DND-41 (cell line): ENCODE measurements around the gene JUNB.

ENCODE experiments used
- EZH2 ChIP-seq: IDR thresholded peaks from 3 replicates; pipeline ENCODE4 v1.6.1; 2012; ENCODE audit warnings: borderline replicate concordance, low read depth, mild to moderate bottlenecking, moderate library complexity, low read length, inconsistent platforms; ENCODE audit not compliant: severe bottlenecking
- TF ChIP-seq, protein P1 (sequence below): IDR thresholded peaks from 2 replicates; pipeline ENCODE4 v1.5.1; 2012; ENCODE audit warnings: borderline replicate concordance, low read length, moderate library complexity, mild to moderate bottlenecking; ENCODE audit not compliant: poor library complexity, severe bottlenecking; ENCODE audit errors: extremely low read depth

DNA sequence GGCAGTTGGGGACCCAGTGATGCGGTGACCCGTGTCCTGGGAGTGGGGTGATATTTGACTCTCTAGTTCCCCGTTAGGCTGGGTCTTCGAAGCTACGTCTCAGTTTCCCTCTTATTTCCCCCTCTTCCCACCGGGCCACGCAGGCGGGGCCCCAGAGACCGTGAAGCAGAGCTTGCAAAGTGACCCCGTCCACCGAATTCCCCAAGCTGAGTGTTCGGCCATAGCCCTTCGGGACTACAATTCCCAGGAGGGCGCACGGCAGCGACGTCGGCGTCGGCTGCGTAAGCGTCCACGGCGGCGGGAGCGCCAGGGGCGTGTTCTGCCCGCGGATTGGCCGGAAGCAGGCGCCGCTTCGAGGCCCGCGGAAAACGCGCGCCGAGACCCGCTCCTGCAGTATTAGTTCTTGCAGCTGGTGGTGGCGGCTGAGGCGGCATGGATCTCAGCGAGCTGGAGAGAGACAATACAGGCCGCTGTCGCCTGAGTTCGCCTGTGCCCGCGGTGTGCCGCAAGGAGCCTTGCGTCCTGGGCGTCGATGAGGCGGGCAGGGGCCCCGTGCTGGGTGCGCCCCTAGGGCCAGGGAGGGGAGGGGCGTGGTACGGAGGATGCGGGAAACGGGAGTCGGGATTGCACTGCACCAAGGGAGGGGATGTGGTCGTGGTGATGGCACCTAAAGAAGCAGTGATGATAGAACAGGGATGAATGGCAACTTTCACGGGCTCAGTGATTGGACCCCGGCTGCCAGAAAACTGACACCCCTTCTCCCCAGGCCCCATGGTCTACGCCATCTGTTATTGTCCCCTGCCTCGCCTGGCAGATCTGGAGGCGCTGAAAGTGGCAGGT, 15.2 kb downstream of the JUNB start, which contains the start of gene RNASEH2A:
- TF ChIP-seq, protein P1, sequence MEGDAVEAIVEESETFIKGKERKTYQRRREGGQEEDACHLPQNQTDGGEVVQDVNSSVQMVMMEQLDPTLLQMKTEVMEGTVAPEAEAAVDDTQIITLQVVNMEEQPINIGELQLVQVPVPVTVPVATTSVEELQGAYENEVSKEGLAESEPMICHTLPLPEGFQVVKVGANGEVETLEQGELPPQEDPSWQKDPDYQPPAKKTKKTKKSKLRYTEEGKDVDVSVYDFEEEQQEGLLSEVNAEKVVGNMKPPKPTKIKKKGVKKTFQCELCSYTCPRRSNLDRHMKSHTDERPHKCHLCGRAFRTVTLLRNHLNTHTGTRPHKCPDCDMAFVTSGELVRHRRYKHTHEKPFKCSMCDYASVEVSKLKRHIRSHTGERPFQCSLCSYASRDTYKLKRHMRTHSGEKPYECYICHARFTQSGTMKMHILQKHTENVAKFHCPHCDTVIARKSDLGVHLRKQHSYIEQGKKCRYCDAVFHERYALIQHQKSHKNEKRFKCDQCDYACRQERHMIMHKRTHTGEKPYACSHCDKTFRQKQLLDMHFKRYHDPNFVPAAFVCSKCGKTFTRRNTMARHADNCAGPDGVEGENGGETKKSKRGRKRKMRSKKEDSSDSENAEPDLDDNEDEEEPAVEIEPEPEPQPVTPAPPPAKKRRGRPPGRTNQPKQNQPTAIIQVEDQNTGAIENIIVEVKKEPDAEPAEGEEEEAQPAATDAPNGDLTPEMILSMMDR, result peak; percentile 29
- TF ChIP-seq EZH2, result no peak
